Measurements from ENCODE around the gene SCN1A. TPM values are rescaled to one million over a fixed set of nuclear protein-coding genes. Genes with fewer than 3 reads are reported as not detected.

SCN1A gene
- total RNA-seq, 1 donor from 2014 or later: not detected

DNA sequence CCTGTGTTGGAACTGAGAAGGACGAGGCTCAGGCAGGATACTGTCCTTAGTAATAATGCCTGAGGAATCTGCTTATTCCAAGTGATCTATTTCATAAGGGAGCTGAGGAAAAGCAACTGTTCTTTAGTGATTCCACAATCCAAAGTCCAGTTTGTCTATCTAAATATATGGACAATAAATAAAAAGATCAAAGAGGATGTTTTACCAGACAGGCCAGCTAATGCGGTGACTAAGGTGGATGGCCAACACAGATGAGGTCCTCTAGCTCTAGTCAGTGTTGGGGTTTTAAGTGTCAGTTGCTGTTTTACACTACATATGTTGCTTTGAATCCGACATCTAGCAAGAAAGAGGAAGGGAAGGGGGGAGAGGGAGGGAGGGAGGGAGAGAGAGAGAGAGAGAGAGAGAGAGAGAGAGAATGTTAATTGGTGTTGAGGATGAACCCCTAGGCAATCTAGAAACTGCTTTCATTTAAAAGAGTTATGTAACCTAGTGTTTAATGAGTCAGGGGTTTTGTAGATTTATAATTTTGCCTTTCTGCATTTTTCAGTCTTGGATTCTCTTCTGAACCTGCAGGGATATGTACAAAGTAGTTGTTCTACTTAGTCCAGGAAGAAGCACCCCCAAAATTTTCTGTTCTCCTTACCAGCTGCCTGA lies 27.0 kb upstream of the SCN1A start:
- H3K36me3 ChIP-seq: no peaks in the 10 kb centered on the region
- TF ChIP-seq, protein P1, sequence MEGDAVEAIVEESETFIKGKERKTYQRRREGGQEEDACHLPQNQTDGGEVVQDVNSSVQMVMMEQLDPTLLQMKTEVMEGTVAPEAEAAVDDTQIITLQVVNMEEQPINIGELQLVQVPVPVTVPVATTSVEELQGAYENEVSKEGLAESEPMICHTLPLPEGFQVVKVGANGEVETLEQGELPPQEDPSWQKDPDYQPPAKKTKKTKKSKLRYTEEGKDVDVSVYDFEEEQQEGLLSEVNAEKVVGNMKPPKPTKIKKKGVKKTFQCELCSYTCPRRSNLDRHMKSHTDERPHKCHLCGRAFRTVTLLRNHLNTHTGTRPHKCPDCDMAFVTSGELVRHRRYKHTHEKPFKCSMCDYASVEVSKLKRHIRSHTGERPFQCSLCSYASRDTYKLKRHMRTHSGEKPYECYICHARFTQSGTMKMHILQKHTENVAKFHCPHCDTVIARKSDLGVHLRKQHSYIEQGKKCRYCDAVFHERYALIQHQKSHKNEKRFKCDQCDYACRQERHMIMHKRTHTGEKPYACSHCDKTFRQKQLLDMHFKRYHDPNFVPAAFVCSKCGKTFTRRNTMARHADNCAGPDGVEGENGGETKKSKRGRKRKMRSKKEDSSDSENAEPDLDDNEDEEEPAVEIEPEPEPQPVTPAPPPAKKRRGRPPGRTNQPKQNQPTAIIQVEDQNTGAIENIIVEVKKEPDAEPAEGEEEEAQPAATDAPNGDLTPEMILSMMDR (IDR thresholded peaks at IDR 0.05): no peak
- TF ChIP-seq POLR2A (IDR thresholded peaks at IDR 0.05) (no peak), POLR2AphosphoS5 (IDR thresholded peaks at IDR 0.05; ENCODE audit: insufficient read depth in 1 of 2, low read depth in 1 of 2) (no peak)

DNA sequence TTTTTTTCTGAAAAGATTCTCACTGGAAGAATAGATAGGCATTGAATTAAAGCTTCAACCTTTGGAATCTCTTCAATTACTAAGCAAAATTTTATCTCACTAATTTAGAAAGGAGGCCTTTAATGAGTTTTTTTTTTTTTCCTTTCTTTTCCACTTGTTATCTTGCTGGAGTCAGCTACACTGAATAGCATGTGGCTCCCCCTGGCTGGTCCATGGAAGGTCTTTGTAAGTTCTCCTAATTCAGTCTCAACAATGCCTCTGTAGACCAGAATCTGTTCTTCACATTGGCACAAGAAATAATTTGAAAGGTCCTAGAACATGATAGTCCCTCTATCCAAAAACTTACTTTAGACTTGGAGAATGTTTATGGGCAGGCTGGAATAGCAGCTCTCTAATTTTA lies 24.2 kb upstream of the SCN1A start:
- no peak for DNase-seq (ENCODE audit: extremely low spot score in 2 of 2)
- TF ChIP-seq POLR2A (IDR thresholded peaks at IDR 0.05) (no peak), POLR2AphosphoS5 (IDR thresholded peaks at IDR 0.05; ENCODE audit: insufficient read depth in 1 of 2, low read depth in 1 of 2) (no peak)
- TF ChIP-seq, protein P1 (IDR thresholded peaks at IDR 0.05): no peak

More for the DNA sequence above, 27.0 kb upstream of the SCN1A start:
- Histone ChIP-seq H3K4me1 (no peaks in the 10 kb centered on the region), H3K27me3 (no peaks in the 10 kb centered on the region), H3K4me3 (no peak overlapping the region), H3K27ac (no peak overlapping the region), H3K9me3 (no peaks in the 10 kb centered on the region)
- DNase-seq (ENCODE audit: extremely low spot score in 2 of 2): no peak
- intact Hi-C loops (cut with DNase I): no loop called here

DNA sequence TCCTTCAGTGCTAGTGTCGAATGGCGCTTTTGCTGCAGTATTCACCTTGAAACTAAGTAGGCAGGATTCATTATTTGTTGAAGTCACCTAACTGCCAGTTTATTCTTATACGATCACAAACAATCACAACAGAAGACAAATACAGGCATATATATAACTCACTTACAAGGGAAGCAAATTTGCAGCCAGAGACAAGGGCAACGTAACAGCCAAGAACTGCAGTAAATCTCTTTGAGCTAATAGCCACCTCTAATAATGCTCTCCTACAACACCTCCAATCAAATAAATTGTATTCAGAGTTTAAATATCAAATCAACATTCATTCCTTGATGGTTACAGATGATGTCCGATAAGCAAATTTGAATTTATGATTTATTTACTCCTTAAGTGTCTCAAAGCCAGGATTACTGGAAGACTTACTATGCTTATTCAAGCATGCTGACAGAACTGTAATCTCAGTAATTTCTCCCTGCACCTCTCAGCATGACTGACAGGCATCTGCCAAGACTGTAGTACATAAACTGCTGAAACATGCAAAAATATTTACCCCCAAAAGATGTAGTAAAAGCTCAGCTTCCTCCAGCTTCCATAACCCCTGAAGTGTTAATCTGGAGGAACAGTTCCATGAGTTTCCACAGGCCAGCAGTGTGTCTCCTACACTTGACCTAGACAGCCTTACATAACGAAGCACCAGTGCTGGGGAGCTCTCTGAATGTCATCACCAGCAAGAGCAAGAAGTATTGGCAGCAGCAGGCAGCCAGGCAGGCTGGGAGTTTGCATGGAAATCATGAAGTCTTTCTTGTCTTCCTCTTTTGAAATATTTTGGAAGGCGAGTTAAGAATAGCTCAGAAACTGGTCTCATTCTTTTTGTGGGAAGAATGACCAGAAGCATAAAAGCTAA lies 20.9 kb upstream of the SCN1A start:
- no peaks in the 10 kb centered on the region for H3K4me1 ChIP-seq
- TF ChIP-seq POLR2A (IDR thresholded peaks at IDR 0.05) (no peak), POLR2AphosphoS5 (IDR thresholded peaks at IDR 0.05; ENCODE audit: insufficient read depth in 1 of 2, low read depth in 1 of 2) (no peak)
- TF ChIP-seq, protein P1 (IDR thresholded peaks at IDR 0.05): no peak
- no peaks in the 10 kb centered on the region for H3K27me3 ChIP-seq
- intact Hi-C loops (cut with DNase I): no loop called here
- DNase-seq (ENCODE audit: extremely low spot score in 2 of 2): no peak
- H3K27ac ChIP-seq: no peak overlapping the region
- no peak overlapping the region for H3K4me3 ChIP-seq
- no peaks in the 10 kb centered on the region for H3K36me3 ChIP-seq
- no peaks in the 10 kb centered on the region for H3K9me3 ChIP-seq

More for the DNA sequence above, 24.2 kb upstream of the SCN1A start:
- Histone ChIP-seq H3K27ac (no peak overlapping the region), H3K4me3 (no peak overlapping the region), H3K4me1 (no peaks in the 10 kb centered on the region), H3K27me3 (no peaks in the 10 kb centered on the region), H3K36me3 (no peaks in the 10 kb centered on the region), H3K9me3 (no peaks in the 10 kb centered on the region)
- intact Hi-C loops (cut with DNase I): no loop called here

DNA sequence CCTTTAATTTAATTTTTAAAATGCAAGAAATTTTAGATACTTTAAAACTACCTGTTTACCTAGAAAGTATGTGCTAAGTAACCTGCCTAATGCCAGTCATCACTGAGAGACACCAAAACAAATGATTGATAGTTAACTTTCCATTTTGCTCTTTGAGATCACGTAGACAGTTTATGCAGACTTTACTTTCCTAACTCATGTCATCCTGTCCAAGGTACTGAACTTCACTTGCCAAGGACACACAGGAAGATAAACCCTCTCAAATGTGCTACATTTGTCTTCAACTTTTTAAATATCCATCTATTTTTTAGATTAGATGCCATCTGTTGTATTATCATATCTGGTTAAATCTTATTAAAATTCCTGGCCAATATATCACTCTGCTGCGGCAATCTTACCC lies 20.1 kb upstream of the SCN1A start:
- H3K36me3 ChIP-seq: no peaks in the 10 kb centered on the region
- TF ChIP-seq, protein P1 (IDR thresholded peaks at IDR 0.05): no peak
- TF ChIP-seq POLR2AphosphoS5 (IDR thresholded peaks at IDR 0.05; ENCODE audit: insufficient read depth in 1 of 2, low read depth in 1 of 2): no peak
- TF ChIP-seq POLR2A (IDR thresholded peaks at IDR 0.05): no peak
- H3K27ac ChIP-seq: no peak overlapping the region
- H3K4me3 ChIP-seq: no peak overlapping the region
- no peaks in the 10 kb centered on the region for H3K27me3 ChIP-seq
- intact Hi-C loops (cut with DNase I): no loop called here
- DNase-seq (ENCODE audit: extremely low spot score in 2 of 2): no peak
- H3K9me3 ChIP-seq: no peaks in the 10 kb centered on the region
- H3K4me1 ChIP-seq: no peaks in the 10 kb centered on the region

Measured in vagina (tissue), 2 donors.